ENCODE measurements around the gene MLLT11.
"Not testable (repeated sequence)": the region's sequence is repeated elsewhere in the genome, so short reads cannot be mapped to it uniquely, and the experiment has no call there.

MLLT11 gene

GRCh38 chr1:151058692-151059091, 1.5 kb upstream of the MLLT11 start:
- DNase-seq = peak; percentile 84

GRCh38 chr1:151059109-151060006, 839 bp upstream of the MLLT11 start, which contains the start of gene CDC42SE1:
CDC42SE1 (minus strand) TSS chr1:151059622; CDS start chr1:151055730, 3,892 bp downstream.
- peak; percentile 86 for DNase-seq

- no peak for DNase-seq
Observed at GRCh38 chr1:151060657-151061421, 642 bp downstream of the MLLT11 start.

GRCh38 chr1:151061704-151062103, 1.5 kb downstream of the MLLT11 start:
- no peak for DNase-seq

GRCh38 chr1:151062741-151063371, 2.7 kb downstream of the MLLT11 start:
- DNase-seq = no peak

GRCh38 chr1:151065089-151065645, 5.0 kb downstream of the MLLT11 start:
- DNase-seq = no peak

GRCh38 chr1:151067185-151067584, 7.0 kb downstream of the MLLT11 start:
- no peak for DNase-seq

GRCh38 chr1:151069103-151069486, 8.9 kb downstream of the MLLT11 start:
- no peak for DNase-seq

- no peak for DNase-seq
Observed at GRCh38 chr1:151070474-151071276, 10.5 kb downstream of the MLLT11 start, which contains the start of gene GABPB2. GABPB2 (plus strand) TSS chr1:151070761; CDS start chr1:151088190, 17,429 bp downstream.

GRCh38 chr1:151072224-151072623, 12.0 kb downstream of the MLLT11 start:
- DNase-seq = no peak

- DNase-seq = no peak
Observed at GRCh38 chr1:151085953-151086559, 25.9 kb downstream of the MLLT11 start.

- not testable (repeated sequence) for DNase-seq
Observed at GRCh38 chr1:151097426-151097825, 37.2 kb downstream of the MLLT11 start.

GRCh38 chr1:151098126-151098525, 37.9 kb downstream of the MLLT11 start:
- DNase-seq = no peak

- DNase-seq = no peak
Observed at GRCh38 chr1:151104630-151105029, 44.4 kb downstream of the MLLT11 start.

- no peak for DNase-seq
Observed at GRCh38 chr1:151106894-151107293, 46.7 kb downstream of the MLLT11 start.

- DNase-seq = no peak
Observed at GRCh38 chr1:151108331-151108730, 48.1 kb downstream of the MLLT11 start.

GRCh38 chr1:151113877-151114276, 53.7 kb downstream of the MLLT11 start:
- DNase-seq = no peak

Data from NCI-H510A (cell line).